HG03135 (cell line): ENCODE measurements around the gene CABLES1.
"Not testable (repeated sequence)": the region's sequence is repeated elsewhere in the genome, so short reads cannot be mapped to it uniquely, and the experiment has no call there.

Source experiments
- ATAC-seq: cut with Tn5 transposase; IDR thresholded peaks from one replicate; pipeline ENCODE4 v1.9.1; 2021; ENCODE audit warnings: mild to moderate bottlenecking, moderate library complexity; ENCODE audit not compliant: unreplicated experiment

CABLES1 gene

DNA sequence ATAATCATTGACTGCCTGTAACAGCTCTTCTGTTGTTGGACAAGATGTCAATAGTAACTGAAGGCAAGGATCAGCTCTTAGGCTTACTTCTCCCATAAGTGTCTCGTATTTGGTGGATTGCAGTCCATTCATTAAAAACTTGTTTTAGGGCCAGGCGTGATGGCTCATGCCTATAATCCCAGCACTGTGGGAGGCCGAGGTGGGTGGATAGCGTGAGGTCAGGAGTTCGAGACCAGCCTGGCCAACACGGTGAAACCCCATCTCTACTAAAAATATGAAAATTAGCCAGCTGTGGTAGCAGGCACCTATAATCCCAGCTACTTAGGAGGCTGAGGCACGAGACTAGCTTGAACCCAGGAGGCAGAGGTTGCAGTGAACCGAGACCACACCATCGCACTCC lies 26.1 kb upstream of the CABLES1 start:
- not testable (repeated sequence) for ATAC-seq

DNA sequence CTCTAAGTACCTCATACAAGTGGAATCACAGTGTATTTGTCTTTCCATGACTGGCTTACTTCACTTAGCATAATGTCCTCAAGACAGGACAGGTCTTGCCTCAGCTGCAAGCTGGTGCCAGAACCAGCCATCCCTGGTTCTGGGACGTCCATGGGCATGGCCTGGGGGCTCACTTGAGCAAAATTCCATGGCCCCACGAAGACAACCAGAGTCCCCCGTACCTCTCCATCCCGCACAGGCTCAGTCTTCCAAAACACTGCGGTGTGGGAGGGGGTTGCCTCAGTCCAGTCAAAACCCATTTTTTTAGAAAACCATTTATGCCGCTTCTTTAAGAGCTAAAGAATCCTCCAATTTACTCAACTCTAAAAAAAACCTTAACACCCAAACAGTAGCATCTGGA lies 21.7 kb upstream of the CABLES1 start:
- no peak for ATAC-seq

DNA sequence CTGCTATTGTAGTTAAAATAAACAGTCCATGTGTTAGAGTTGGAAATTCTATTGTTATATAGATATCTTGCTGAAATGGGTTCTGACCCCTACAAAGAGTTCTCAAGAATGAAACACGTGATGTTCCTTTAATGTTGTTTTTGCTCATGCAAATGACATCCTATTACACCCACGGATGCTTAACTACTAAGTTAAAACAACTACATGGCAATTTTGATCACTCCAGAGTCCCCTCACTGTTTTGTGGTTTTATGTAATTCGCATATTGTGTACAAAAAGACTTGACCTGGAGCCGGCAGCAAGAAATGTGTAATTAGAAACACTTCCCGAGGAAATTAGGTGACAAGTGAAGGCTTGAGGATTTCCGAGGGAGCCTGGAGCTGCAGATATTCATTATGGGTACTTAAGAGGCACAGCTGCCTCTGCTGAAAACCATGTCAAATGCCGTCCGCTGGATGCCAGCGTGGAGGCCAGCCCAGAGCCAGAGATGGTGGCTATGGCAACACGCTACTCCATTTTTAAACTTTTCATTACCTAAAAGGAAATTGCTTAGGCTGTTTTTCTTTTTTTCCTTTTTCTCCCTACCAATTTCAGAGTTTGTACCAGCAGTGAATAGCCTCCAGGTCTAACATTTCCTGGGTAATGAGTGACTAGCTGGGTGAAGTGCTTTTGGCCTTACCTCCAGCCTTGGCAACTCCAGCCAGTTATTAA lies 21.0 kb upstream of the CABLES1 start:
- no peak for ATAC-seq

DNA sequence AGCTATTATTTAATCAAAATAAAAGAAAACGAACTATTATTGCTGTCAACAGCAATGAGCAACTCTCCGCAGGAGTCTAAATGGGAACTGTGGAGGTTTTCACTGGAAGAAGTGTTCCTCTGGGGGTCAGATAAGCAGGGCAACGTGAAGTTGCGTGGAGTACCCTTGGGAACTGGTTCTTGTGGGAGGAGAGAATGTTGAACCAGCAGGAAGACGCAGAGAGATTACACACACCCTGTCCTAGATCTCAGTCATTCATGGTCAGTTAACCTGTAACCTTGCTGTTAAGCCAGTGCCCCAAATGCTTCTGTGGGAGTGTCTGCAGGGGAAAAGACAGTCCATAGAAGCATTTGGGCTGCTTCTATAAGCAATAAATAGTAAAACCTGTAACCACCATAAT lies 20.4 kb upstream of the CABLES1 start:
- ATAC-seq: no peak

DNA sequence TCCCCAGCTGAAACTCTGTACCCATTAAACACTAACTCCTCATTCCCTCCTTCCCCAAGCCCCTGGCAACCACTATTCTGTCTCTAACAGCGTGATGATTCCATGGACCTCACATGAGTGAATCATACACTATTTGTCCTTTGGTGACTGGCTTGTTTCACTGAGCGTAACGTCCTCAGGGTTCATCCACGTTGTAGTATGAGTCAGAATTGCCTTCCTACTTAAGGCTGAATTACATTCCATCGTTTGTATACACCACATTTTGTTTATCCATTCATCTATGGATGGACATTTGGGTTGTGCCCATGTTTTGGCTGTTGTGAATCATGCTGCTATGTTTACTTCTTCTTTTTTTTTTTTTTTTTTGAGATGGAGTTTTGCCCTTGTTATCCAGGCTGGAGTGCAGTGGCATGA lies 19.6 kb upstream of the CABLES1 start:
- ATAC-seq: no peak

DNA sequence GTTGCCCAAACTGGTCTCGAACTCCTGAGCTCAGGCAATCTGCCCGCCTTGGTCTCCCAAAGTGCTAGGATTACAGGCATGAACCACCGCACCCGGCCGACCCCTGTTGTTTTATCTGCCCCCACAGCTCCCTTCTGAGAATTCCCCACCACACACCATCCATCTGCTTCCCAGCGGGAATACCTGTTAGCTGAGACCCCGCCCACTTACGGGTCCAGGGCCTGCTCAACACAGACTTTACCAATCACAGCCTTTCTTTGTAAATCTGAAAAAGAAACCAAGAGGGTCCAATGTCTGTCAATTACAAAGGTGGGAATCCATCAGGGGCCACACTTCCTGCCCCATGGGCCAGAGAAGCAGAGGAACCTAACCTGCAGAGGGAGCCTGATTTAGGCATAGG lies 14.2 kb upstream of the CABLES1 start:
- ATAC-seq: no peak

DNA sequence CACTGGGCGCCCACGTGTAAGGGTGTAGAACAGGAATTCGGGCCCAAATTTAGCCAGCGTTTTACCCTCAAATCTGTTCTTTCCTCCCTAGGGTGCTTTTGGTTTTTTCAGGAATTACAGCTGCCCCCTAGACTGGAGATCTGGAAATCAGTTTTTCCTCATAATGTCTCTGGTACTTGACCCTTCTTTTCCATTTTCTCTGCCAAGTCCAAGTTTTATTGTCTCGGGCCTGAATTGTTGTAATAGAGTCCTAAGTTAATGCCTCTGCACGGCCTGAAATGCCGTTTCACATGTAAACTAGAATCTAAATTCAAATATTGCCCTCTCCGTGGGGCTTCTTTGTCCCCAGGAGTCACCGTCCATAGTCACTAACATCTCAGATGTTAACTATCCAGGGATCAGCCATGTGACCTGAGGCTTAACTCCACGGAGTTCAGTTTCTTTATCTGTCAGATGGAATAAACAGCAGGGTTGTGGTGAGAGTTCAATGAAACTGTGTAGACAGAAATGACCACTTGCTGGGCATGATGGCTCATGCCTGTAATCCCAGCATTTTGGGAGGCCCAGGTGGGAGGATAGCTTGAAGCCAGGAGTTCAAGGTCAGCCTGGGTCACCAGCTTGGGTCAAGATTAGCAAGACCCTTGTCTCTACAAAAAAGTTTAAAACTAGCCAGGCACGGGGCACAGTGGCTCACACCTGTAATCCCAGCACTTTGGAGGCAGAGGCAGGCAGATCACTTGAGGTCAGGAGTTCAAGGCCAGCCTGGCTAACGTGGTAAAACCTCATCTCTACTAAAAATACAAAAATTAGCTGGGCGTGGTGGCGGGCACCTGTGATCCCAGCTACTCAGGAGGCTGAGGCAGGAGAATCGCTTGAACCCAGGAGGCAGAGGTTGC lies 12.7 kb upstream of the CABLES1 start:
- ATAC-seq: no peak

DNA sequence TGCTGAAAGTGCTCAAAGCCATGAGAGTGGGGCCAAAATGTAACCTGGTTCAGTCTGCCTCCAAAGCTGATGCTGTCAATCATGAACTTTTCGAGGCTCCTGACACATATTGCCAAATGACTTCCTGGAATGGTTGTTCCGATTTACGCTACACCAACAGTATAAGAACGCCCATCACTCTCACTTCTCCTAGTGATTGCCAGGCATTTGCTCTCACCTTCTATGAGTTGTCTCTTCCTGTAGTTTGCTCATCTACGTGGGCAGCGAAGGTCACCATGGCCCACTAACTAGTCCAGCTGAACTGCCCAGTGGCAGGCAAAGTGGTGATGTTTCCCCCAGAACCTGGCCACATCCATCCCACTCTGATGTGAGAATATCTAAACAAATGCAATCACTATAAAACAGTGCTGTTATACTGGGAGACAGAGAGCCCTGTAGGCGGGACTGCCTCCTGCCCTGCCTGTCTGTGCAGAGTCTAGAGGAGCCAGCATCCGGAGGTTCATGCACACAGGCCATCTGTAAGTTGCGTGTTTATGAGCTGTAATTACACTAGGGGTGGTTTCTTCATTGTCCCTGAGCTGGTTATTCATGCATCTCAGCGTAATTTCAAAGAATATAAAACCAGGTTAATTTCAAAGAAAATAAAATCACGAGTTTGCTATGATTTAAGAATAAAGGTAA lies 8.8 kb upstream of the CABLES1 start:
- no peak for ATAC-seq

DNA sequence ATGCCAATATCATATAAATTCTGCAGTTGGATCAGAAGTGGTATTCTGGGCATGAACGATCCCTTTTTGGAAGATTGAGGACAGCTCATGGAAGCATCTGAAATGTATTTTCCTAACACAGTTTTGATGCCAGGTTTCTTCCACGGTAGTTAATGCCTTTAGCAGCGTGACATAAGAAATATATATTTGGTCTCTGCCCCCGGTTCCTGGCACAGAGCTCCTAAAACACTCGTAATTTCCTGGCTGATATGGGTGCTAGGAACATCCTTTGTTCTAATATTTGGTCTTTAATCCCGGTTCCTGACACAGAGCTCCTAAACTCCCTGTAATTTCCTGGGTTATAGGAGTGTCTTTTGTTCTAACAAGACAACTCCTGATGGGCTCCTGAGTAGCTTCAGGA lies 8.2 kb upstream of the CABLES1 start:
- no peak for ATAC-seq

DNA sequence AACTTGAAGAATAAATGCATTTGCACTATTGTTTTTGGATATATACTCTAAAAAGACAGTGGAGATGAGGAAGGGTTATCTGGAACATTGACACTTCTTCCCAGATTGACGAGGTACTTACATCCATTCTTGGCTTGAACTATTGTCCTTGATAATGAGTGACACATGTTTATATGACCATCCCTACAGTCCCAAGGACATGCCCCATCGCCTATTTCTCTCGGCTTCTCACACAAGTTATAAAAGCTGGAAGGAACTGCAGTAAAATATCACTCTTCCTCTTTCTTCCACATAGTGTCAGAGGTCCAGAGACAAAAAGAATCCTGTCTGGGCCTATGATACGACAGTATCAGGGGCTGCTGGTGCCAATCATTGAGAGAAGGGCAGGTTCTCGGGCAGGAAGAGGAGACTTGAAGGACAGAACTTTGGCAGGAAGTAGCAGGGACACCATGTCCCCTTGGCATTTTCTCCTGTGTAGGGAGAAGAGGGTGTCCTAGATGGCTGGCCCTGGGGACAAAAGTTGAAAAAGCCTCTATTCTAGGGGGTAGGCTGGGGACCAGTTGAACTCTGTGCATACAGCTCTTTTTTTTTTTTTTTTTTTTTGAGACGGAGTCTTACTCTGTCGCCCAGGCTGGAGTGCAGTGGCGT lies 5.8 kb upstream of the CABLES1 start:
- no peak for ATAC-seq

DNA sequence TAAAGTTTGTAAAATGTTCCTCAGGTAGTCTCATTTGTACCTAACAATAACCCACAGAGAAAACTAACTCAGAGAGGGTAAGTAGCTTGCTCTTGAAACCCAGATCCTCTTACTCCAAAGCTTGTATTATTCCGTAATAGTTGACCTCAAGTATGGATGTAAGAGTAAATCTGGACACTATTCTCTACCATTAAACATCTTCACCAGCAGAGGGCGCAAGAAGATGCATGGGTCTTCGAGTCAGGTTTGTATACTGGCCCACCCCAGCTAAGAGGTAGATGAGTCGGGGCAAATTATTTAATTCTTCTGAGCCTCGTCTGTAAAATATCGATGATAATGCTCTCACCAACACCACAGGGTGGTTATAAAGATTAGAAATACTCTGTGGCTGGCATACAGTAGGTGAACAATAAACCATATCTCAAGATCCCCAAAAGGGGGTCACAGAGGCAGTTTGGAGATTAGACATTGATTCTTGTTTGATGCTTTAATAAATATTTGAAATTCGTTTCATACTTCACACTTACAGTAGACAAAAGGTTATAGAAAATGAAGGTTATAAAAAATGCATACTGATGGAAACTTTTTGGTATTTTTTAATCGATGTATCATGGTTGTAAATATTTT lies 3.5 kb upstream of the CABLES1 start:
- no peak for ATAC-seq

DNA sequence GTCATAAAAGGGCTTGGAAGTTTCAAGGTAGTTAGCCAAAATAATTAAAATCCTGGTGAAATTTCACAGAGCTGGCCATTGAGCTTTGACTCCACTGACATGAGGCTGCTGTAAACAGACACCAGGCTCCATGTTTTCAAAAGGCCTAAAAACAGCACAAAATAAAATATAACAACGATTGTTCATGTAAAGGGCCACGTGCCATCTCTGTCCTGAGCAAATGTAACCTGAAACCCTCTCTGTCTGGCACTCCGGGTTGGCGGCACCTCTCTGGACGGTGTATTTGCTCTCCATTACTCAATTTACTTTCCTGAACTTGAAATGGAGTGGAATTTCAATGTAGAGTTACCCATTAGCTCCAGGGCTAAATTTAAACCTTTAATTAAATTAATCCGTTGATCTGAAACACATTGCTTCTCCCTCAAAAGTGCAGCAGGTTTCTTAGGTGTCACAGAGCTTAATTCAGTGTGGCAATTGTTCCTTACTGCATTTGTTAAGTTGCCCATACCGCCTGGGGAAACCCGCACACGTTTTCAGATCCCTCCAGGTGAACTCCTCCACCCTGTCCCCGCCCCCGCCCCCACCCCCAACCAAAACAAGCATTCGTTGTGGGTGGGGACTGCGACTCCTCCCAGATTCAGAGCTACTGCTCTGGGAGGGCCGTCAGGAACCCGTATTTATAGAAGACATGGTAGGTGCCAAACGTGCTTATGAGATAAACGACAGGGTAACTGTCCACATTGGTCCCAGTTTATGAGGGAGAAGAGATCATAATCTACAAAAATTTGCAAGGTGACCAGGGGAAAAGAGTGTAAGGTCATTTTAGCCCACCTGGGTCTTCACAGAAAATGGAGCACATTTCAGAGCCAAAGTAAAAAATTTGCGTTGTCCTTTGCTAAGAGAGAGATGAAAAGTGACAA lies 1.2 kb upstream of the CABLES1 start:
- ATAC-seq: peak; percentile 34

DNA sequence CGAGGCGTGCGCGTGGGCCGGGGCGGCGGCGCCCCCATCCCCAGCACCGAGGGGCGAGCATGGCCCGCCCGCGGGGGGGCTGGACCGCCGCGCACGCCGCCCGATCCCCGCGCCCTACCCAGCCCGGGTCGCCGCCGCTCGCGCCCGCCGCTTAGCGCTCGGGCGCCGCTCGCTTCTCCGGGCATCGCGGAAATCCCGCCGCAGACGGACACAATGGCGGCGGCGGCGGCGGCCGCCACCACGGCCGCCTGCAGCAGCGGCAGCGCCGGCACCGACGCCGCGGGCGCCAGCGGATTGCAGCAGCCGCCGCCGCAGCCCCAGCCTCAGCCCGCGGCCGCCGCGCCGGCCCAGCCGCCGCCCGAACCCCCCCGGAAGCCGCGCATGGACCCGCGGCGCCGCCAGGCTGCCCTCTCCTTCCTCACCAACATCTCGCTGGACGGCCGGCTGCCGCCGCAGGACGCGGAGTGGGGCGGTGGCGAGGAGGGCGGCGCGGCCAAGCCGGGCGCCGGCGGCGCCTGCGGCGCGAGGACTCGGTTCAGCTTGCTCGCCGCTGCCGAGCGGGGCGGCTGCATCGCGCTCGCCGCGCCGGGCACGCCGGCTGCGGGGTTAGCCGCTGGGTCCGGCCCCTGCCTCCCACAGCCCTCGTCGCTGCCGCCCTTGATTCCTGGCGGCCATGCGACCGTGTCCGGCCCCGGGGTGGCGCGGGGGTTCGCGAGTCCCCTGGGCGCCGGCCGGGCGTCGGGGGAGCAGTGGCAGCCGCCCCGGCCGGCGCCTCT lies 453 bp downstream of the CABLES1 start:
- ATAC-seq: no peak

DNA sequence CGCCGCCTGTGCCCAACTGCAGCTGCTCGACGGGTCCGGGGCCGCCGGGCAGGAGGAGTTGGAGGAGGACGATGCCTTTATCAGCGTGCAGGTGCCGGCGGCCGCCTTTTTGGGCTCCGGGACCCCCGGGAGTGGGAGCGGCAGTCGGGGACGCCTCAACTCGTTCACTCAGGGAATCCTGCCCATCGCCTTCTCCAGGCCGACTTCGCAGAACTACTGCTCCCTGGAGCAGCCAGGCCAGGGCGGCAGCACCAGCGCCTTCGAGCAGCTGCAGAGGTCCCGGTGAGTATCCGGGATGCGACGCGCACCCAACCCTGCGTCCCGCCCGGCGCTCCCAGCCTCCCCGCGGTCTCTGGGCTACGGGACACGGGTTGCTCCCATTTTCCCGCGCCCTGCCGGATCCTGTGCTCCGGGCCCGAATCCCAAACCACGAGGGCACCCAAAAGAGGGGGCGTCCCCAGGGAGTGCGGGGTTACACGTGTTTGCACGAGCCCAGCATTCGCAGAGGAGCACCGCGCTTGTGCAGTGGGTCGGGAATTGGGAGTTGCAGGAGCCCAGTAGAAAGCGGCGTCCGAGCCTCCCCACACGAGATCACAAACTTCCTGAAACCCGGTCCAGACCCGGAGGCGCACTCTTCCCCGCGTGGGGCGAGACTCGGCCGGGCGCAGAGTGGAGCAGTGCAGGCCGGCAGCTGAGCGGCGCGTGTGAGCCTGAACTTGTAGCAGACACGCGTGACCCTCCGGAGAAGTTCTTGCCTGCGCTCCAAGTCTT lies 1.2 kb downstream of the CABLES1 start:
- no peak for ATAC-seq

DNA sequence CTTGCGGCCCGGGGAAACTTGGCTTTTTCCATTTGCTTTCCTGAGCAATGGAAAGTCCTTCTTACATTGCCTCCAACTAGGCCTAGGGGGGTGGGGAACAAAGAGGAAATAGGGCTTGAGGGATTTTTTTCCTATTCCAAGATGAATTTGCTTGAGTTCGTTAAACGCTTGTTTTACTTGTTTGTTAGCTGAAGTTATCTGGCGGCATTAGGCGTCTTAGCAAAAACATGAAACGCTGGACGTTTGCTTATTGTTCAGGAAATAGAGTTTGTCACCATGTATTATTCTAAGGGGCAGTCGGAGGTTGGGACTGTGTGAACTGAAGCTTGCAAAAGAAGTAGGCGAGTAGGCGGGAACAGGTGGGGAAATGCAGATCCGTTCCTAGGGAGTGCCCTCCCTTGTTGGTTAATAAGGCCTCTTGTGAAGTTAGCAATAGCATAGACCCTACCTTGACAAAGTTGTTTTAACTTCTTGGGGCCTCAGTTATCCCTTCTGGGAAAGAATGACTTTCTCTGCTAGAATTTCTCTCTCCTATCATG lies 1.9 kb downstream of the CABLES1 start:
- ATAC-seq: no peak

DNA sequence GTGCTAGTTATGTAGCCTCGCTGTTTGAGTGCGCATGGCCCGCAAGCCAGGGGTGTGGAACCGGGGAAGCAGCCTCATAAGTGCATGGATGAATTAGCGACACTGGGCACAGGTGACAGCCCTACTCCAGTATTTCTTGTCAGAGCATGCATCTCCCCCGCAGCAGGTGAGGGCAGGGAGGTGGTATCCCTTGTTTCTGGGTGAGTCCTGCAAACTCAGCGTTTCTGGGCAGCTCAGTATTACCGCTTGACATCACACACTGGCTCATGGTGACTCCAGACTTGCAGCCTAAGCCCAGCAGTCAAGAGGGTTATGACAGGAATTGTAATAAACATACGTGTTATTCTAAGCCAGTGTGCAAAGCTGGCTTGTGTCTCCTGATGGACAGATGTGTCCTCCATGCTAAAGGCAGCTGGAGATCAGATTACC lies 2.5 kb downstream of the CABLES1 start:
- no peak for ATAC-seq

DNA sequence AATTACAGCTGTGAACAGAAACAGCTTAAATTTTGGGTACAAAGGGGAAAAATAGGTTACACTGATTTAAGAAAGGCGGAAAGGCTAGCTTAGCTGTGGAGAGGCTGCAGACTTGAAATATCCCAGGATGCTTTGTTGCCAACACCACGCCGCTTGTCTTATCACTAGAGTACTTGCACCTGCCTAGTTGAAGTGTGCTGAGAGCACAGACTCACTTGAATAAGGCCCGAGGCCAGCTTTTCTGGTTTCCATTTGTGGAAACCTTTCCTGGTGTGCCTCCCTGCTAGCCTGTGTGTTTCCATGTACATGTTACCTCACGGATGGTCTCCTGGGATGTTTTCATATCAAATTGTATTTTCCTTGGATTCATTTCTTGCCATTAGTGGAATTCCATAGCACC lies 3.2 kb downstream of the CABLES1 start:
- ATAC-seq: no peak
